H1 (cell line): ENCODE data around the gene NET1. TPM values are rescaled to one million over a fixed set of nuclear protein-coding genes. Genes with fewer than 3 reads are reported as not detected.

Experiments used
- CTCF ChIA-PET: fragments of 300-600 bp; sonication (Branson Sonifier 250); formaldehyde crosslinking; loops from one replicate; lab custom pipeline; 2021; ENCODE audit not compliant: partially characterized antibody; lab: Charles Lee
- POLR2A ChIA-PET: fragments of 300-600 bp; sonication (Branson Sonifier 250); formaldehyde crosslinking; loops from one replicate; lab custom pipeline; 2021; ENCODE audit warnings: inconsistent platforms; ENCODE audit not compliant: partially characterized antibody; lab: Charles Lee
- DNase-seq, 2 experiments: peaks; one replicate each; pipeline versions ENCODE4 v3.0.0 to v3.0.0-alpha.2; 2010 to 2022; ENCODE audit warnings: low spot score in 2 of 2, low read depth in 1 of 2, mixed read lengths in 1 of 2
- FAIRE-seq: peaks from 2 replicates; lab custom pipeline; 2011; peaks lifted over from hg19 to GRCh38; lab: Jason Lieb, UNC
- H2AFZ ChIP-seq: 2 replicates; pipeline ENCODE4 v1.8.1; 2012; ENCODE audit warnings: low read length, inconsistent platforms
- H2AK5ac ChIP-seq: 2 replicates; pipeline ENCODE4 v1.6.1; 2013; ENCODE audit warnings: low read depth, low read length
- H2BK120ac ChIP-seq: replicated peaks from 2 replicates; pipeline ENCODE3; 2013; ENCODE audit warnings: low read depth, low read length, inconsistent platforms
- H2BK12ac ChIP-seq: 2 replicates; pipeline ENCODE4 v1.6.1; 2013; ENCODE audit warnings: low read depth, low read length
- H2BK15ac ChIP-seq: 2 replicates; pipeline ENCODE4 v1.6.1; 2013; ENCODE audit warnings: low read length
- H2BK20ac ChIP-seq: 2 replicates; pipeline ENCODE4 v1.6.1; 2013; ENCODE audit warnings: low read length
- H2BK5ac ChIP-seq: 2 replicates; pipeline ENCODE4 v1.6.1; 2013; ENCODE audit warnings: low read depth, low read length
- H3K14ac ChIP-seq: 2 replicates; pipeline ENCODE4 v1.6.1; 2013; ENCODE audit warnings: inconsistent platforms; ENCODE audit not compliant: insufficient read length
- H3K18ac ChIP-seq: 2 replicates; pipeline ENCODE4 v1.6.1; 2013; ENCODE audit warnings: low read length; ENCODE audit errors: extremely low read depth
- H3K23ac ChIP-seq: 2 replicates; pipeline ENCODE4 v1.6.1; 2013; ENCODE audit warnings: inconsistent platforms; ENCODE audit not compliant: insufficient read length
- H3K23me2 ChIP-seq: 2 replicates; pipeline ENCODE4 v1.6.1; 2013; ENCODE audit warnings: low read depth, low read length
- H3K27ac ChIP-seq: 2 replicates; pipeline ENCODE4 v1.6.1; 2011; ENCODE audit warnings: low read depth, low read length, inconsistent platforms
- H3K27me3 ChIP-seq, 4 experiments: replicated peaks in 1 of 4; 1 replicate in 1 of 4; 2 replicates in 3 of 4; pipeline versions ENCODE4 v1.6.1 to v1.8.1; 2011 to 2013; ENCODE audit warnings: low read length in 3 of 4, mild to moderate bottlenecking in 3 of 4, inconsistent platforms in 2 of 4, mixed read lengths in 2 of 4, moderate library complexity in 1 of 4; ENCODE audit not compliant: control insufficient read depth in 3 of 4, insufficient read depth in 3 of 4; ENCODE audit errors: extremely low read depth in 1 of 4
- H3K36me3 ChIP-seq, 4 experiments: 2 replicates each; pipeline versions ENCODE4 v1.6.1 to v1.8.1; 2011 to 2013; ENCODE audit warnings: mild to moderate bottlenecking in 4 of 4, low read length in 3 of 4, moderate library complexity in 2 of 4, control low read depth in 1 of 4, inconsistent platforms in 1 of 4; ENCODE audit not compliant: insufficient read depth in 4 of 4, control insufficient read depth in 2 of 4
- H3K4ac ChIP-seq: replicated peaks from 2 replicates; pipeline ENCODE3; 2013; ENCODE audit warnings: low read length, low read depth, mixed read lengths, inconsistent platforms; ENCODE audit not compliant: insufficient read length
- H3K4me1 ChIP-seq, 4 experiments: replicated peaks in 1 of 4; 1 replicate in 1 of 4; 2 replicates in 3 of 4; pipeline versions ENCODE4 v1.6.1 to v1.8.1; 2011 to 2013; ENCODE audit warnings: low read length in 3 of 4, inconsistent platforms in 2 of 4, mixed read lengths in 1 of 4; ENCODE audit not compliant: insufficient read depth in 4 of 4, control insufficient read depth in 3 of 4
- H3K4me2 ChIP-seq, 2 experiments: 2 replicates each; pipeline versions ENCODE4 v1.6.1 to v1.8.1; 2011 to 2013; ENCODE audit warnings: low read depth in 2 of 2, low read length in 2 of 2, control low read depth in 1 of 2, inconsistent platforms in 1 of 2, mild to moderate bottlenecking in 1 of 2; ENCODE audit not compliant: insufficient read depth in 1 of 2
- H3K4me3 ChIP-seq, 4 experiments: fragments of 200-600, 300-600 bp in 1 of 4; sonication (generic), shearing (Covaris generic), sonication (Bioruptor Twin) in 1 of 4; 2 replicates each; pipeline versions ENCODE4 v1.5.1 to v1.8.1; 2011 to 2016; ENCODE audit warnings: low read length in 4 of 4, low read depth in 3 of 4, control low read depth in 2 of 4, inconsistent platforms in 2 of 4, mild to moderate bottlenecking in 2 of 4, mixed read lengths in 1 of 4, moderate library complexity in 1 of 4; ENCODE audit not compliant: insufficient read depth in 2 of 4; ENCODE audit errors: extremely low read depth in 1 of 4
- H3K56ac ChIP-seq: replicated peaks from 2 replicates; pipeline ENCODE3; 2013; ENCODE audit warnings: low read depth, mild to moderate bottlenecking, mixed read lengths, low read length, inconsistent platforms; ENCODE audit not compliant: insufficient read length
- H3K79me1 ChIP-seq: 2 replicates; pipeline ENCODE4 v1.6.1; 2013; ENCODE audit warnings: low read depth, low read length, control low read depth
- H3K79me2 ChIP-seq, 2 experiments: 2 replicates each; pipeline versions ENCODE4 v1.6.1 to v1.8.1; 2012 to 2013; ENCODE audit warnings: low read length in 2 of 2, mild to moderate bottlenecking in 2 of 2, inconsistent platforms in 1 of 2; ENCODE audit not compliant: insufficient read depth in 2 of 2, control insufficient read depth in 1 of 2
- H3K9ac ChIP-seq, 4 experiments: replicated peaks in 1 of 4; 1 replicate in 1 of 4; 2 replicates in 3 of 4; pipeline versions ENCODE4 v1.6.1 to v1.8.1; 2011 to 2013; ENCODE audit warnings: low read depth in 3 of 4, low read length in 3 of 4, control low read depth in 2 of 4, mild to moderate bottlenecking in 2 of 4, moderate library complexity in 2 of 4, inconsistent platforms in 1 of 4; ENCODE audit errors: extremely low read depth in 1 of 4
- H3K9me3 ChIP-seq, 2 experiments: 2 replicates each; pipeline versions ENCODE4 v1.6.1 to v1.8.1; 2012 to 2013; ENCODE audit warnings: mild to moderate bottlenecking in 2 of 2, moderate library complexity in 2 of 2, control low read depth in 1 of 2, inconsistent platforms in 1 of 2, low read depth in 1 of 2, low read length in 1 of 2, mixed read lengths in 1 of 2; ENCODE audit not compliant: insufficient read depth in 2 of 2
- H4K20me1 ChIP-seq, 2 experiments: replicated peaks in 1 of 2; 2 replicates each; pipeline versions ENCODE3 to v1.8.1; 2011 to 2013; ENCODE audit warnings: inconsistent platforms in 2 of 2, low read length in 2 of 2, mild to moderate bottlenecking in 1 of 2; ENCODE audit not compliant: insufficient read depth in 2 of 2, control insufficient read depth in 1 of 2
- H4K5ac ChIP-seq: 2 replicates; pipeline ENCODE4 v1.6.1; 2013; ENCODE audit warnings: low read length, low read depth, mixed read lengths, inconsistent platforms; ENCODE audit not compliant: insufficient read length
- H4K8ac ChIP-seq: 2 replicates; pipeline ENCODE4 v1.8.0; 2013; ENCODE audit warnings: mild to moderate bottlenecking, moderate library complexity, low read length, inconsistent platforms; ENCODE audit not compliant: insufficient read depth; ENCODE audit errors: extremely low read depth
- H4K91ac ChIP-seq: replicated peaks from 2 replicates; pipeline ENCODE3; 2013; ENCODE audit warnings: low read length, mixed read lengths, inconsistent platforms; ENCODE audit not compliant: insufficient read length
- CREB1 ChIP-seq: IDR thresholded peaks from 2 replicates; pipeline ENCODE4 v1.6.1; 2012; ENCODE audit warnings: inconsistent platforms
- EZH2 ChIP-seq: fragments of 200-600 bp; sonication (generic); IDR thresholded peaks from 2 replicates; pipeline ENCODE4 v1.7.1; 2012; ENCODE audit warnings: low read depth, mild to moderate bottlenecking, moderate library complexity, low read length, inconsistent platforms; ENCODE audit not compliant: severe bottlenecking
- GTF2F1 ChIP-seq: IDR thresholded peaks from 2 replicates; pipeline ENCODE4 v1.6.1; 2012; ENCODE audit warnings: low read depth, low read length, improper control_type of control experiment, borderline replicate concordance
- PHF8 ChIP-seq: fragments of 200-600 bp; sonication (generic); conservative IDR thresholded peaks from 2 replicates; pipeline ENCODE4 v1.7.1; 2012; ENCODE audit warnings: low read depth, mild to moderate bottlenecking, inconsistent platforms, low read length, moderate library complexity
- POLR2A ChIP-seq, 2 experiments: IDR thresholded peaks; 1 replicate in 1 of 2; 2 replicates in 1 of 2; pipeline ENCODE4 v1.6.1; 2011; ENCODE audit warnings: low read depth in 2 of 2, low read length in 2 of 2, mild to moderate bottlenecking in 2 of 2; ENCODE audit errors: control extremely low read depth in 1 of 2
- POLR2AphosphoS5 ChIP-seq: IDR thresholded peaks from 2 replicates; pipeline ENCODE4 v1.6.1; 2011; ENCODE audit warnings: low read depth, low read length
- RBBP5 ChIP-seq: IDR thresholded peaks from 2 replicates; pipeline ENCODE4 v1.7.1; 2012; ENCODE audit warnings: low read depth, mild to moderate bottlenecking, inconsistent platforms, low read length, moderate library complexity, borderline replicate concordance
- SP1 ChIP-seq: IDR thresholded peaks from 2 replicates; pipeline ENCODE4 v1.6.1; 2011; ENCODE audit warnings: low read depth, low read length
- SRF ChIP-seq: IDR thresholded peaks from 2 replicates; pipeline ENCODE4 v1.6.1; 2011; ENCODE audit warnings: mild to moderate bottlenecking, low read depth, low read length, moderate library complexity
- WGBS, 2 experiments: shearing (Covaris generic) in 1 of 2; methylation state at CpG; one replicate each; pipeline versions ENCODE4 v1.1.6 to v1.1.7; 2013 to 2015; ENCODE audit warnings: low lambda C conversion rate in 2 of 2, mixed read lengths in 2 of 2, inconsistent platforms in 1 of 2, low coverage in 1 of 2, missing lambda C conversion rate in 1 of 2; ENCODE audit not compliant: insufficient replicate concordance in 2 of 2, insufficient coverage in 1 of 2, insufficient read length in 1 of 2; ENCODE audit errors: extremely low coverage in 1 of 2, missing lambda C conversion rate in 1 of 2; 5-methylcytosine and 5-hydroxymethylcytosine counted together
- polyA plus RNA-seq, 7 experiments: library from polyadenylated mRNA; depleted of rRNA in 3 of 7; stranded (reverse) in 5 of 7; unstranded in 2 of 7; fragments of >200 nt in 5 of 7; fragments of 200-250 nt in 2 of 7; gene quantifications; 1 replicate in 5 of 7; 2 replicates in 1 of 7; 4 replicates in 1 of 7; pipeline versions ENCODE4 v1.2.1 to v1.2.3, GENCODE V29; 2011 to 2013; ENCODE audit warnings: missing spikeins in 2 of 7, mixed read lengths in 2 of 7
- total RNA-seq: library from RNA; stranded (reverse); fragmentation: NEBNext Ultra II Directional; extraction: Animal tissue kit (Norgen Biotek cat#: 25700); gene quantifications from 2 replicates; pipeline ENCODE4 v1.2.1, GENCODE V29; 2021
- TF ChIP-seq, protein P1 (sequence below): IDR thresholded peaks from 2 replicates; pipeline ENCODE4 v1.6.1; 2012; ENCODE audit warnings: inconsistent platforms

The NET1 gene
- total and polyA plus RNA-seq, 2 of the 8 experiments (the other 6 are each of a cell fraction or from before 2014, with no cell fraction given), result 21.5 to 117 TPM

DNA sequence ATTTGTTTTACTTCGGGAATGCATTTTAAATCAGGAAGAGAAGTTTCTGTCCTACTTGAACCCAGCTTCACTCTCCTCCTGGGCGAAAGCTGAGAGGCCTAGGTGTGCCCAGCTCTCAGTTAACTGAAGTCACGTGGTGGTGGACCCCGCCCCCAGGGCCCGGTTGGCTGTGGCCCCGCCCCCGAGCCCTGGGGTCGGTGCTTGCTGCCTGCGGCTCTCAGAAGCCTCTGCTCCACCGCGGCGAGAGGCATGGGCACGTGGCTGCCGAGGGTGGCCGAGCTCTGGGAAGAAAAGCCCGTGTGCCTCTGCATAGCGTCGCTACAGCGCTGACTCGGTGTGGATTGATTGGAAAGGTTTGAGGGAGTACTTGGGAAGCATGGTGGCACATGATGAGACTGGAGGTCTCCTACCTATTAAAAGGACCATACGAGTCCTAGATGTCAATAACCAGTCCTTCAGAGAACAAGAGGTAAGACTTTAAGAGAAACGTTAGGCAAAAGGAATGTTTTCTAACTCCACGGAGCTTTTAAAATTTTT, 34.1 kb downstream of the NET1 start:
- 7% methylated on average over 23 of the region's 23 CpGs; no CpG with 5 or more reads in 1 of the 2 experiments for WGBS, 2 experiments
- no peaks in the 10 kb centered on the region for H4K20me1 ChIP-seq
- no peak overlapping the region for H2BK15ac ChIP-seq
- H3K23me2 ChIP-seq, result peaks cover 2% of the 10 kb centered on the region; the same call in 1 of the 2 replicates
- no peaks in the 10 kb centered on the region for H3K9me3 ChIP-seq
- H3K79me1 ChIP-seq, result no peaks in the 10 kb centered on the region
- no peak overlapping the region for H3K56ac ChIP-seq
- H3K4ac ChIP-seq, result no peak overlapping the region
- H3K23ac ChIP-seq, result no peak overlapping the region
- peak overlapping the region; percentile 46; the same call in 1 of the 2 replicates for H2BK5ac ChIP-seq
- H3K9ac ChIP-seq, result peak overlapping the region in 1 of 4 experiments; percentile 87; a peak in 2 of 7 replicates
- peak overlapping the region; percentile 84; the same call in 1 of the 2 replicates for H4K8ac ChIP-seq
- H4K5ac ChIP-seq, result peak overlapping the region; percentile 12
- DNase-seq (peak; percentile 87 to 97), FAIRE-seq (peak; percentile 91)
- no peak overlapping the region for H2AK5ac ChIP-seq
- CTCF ChIA-PET, result interaction anchor here (1.3 to 11.1 kb wide), 7 partner anchors 12 to 180 kb away, joined by 3 to 200 read pairs (median 3); no protein-coding TSS in a partner anchor
- no peak overlapping the region for H2BK20ac ChIP-seq
- peak overlapping the region; percentile 19 to 62 (median 46); a peak in 7 of 8 replicates for H3K4me3 ChIP-seq
- no peak overlapping the region for H2AFZ ChIP-seq
- no peak overlapping the region for H2BK120ac ChIP-seq
- POLR2A ChIA-PET, result interaction anchor here (0.7 to 3.2 kb wide), 32 partner anchors 9 to 246 kb away, joined by 3 to 44 read pairs (median 5); partner anchors contain the start of genes CALML5, NET1 and TASOR2
- H2BK12ac ChIP-seq, result no peak overlapping the region
- no peak overlapping the region for H3K14ac ChIP-seq
- peak overlapping the region; percentile 29 for H4K91ac ChIP-seq
- peak overlapping the region; percentile 74 for H3K4me2 ChIP-seq
- H3K27me3 ChIP-seq, result no peaks in the 10 kb centered on the region
- peaks cover 0 to 55% of the 10 kb centered on the region in 2 experiments; a peak in 3 of 4 replicates for H3K79me2 ChIP-seq
- 0 out of 2 replicates have a peak overlapping the region, but pooled peaks have one; percentile 26 for H3K27ac ChIP-seq
- no peak overlapping the region; the same call in 1 of the 2 replicates for H3K18ac ChIP-seq
- peaks cover 2 to 3% (median 2%) of the 10 kb centered on the region in 4 experiments; a peak in 4 of 7 replicates for H3K4me1 ChIP-seq
- H3K36me3 ChIP-seq, result peaks cover 0 to 3% (median 0%) of the 10 kb centered on the region in 4 experiments; a peak in 1 of 8 replicates
- TF ChIP-seq POLR2AphosphoS5 (peak; percentile 94), SRF (no peak), EZH2 (no peak), PHF8 (0 out of 2 replicates have a peak, but pooled peaks have one; percentile 17), CREB1 (peak; percentile 57; the same call in 1 of the 2 replicates), GTF2F1 (peak; percentile 81), RBBP5 (peak; percentile 71; the same call in 1 of the 2 replicates), POLR2A (IDR thresholded peaks at IDR 0.05; ENCODE audit: control extremely low read depth in 1 of 2, low read depth in 2 of 2, low read length in 2 of 2) (peak; percentile 92 to 93), SP1 (peak; percentile 37; the same call in 1 of the 2 replicates)
- TF ChIP-seq, protein P1, sequence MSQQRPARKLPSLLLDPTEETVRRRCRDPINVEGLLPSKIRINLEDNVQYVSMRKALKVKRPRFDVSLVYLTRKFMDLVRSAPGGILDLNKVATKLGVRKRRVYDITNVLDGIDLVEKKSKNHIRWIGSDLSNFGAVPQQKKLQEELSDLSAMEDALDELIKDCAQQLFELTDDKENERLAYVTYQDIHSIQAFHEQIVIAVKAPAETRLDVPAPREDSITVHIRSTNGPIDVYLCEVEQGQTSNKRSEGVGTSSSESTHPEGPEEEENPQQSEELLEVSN, result peak; percentile 91
